HT-29 (cell line): Measurements from ENCODE around the gene STK39. TPM values are rescaled to one million over a fixed set of nuclear protein-coding genes. Genes with fewer than 3 reads are reported as not detected.
A peak's percentile ranks its signal among the peaks of the same experiment; 100 is the strongest.
"Not testable (repeated sequence)": the region's sequence is repeated elsewhere in the genome, so short reads cannot be mapped to it uniquely, and the experiment has no call there.

Experiments used
- DNase-seq: peaks from one replicate; pipeline ENCODE4 v3.0.0-alpha.2; 2015; ENCODE audit warnings: low spot score
- total RNA-seq: library from RNA; depleted of rRNA; stranded (reverse); fragments of >200 nt; shearing (Covaris generic); gene quantifications from 2 replicates; pipeline ENCODE4 v1.2.3, GENCODE V29; 2014; rRNA removed

Gene STK39
- 37.7 and 37.8 TPM in 2 replicates for total RNA-seq

DNA sequence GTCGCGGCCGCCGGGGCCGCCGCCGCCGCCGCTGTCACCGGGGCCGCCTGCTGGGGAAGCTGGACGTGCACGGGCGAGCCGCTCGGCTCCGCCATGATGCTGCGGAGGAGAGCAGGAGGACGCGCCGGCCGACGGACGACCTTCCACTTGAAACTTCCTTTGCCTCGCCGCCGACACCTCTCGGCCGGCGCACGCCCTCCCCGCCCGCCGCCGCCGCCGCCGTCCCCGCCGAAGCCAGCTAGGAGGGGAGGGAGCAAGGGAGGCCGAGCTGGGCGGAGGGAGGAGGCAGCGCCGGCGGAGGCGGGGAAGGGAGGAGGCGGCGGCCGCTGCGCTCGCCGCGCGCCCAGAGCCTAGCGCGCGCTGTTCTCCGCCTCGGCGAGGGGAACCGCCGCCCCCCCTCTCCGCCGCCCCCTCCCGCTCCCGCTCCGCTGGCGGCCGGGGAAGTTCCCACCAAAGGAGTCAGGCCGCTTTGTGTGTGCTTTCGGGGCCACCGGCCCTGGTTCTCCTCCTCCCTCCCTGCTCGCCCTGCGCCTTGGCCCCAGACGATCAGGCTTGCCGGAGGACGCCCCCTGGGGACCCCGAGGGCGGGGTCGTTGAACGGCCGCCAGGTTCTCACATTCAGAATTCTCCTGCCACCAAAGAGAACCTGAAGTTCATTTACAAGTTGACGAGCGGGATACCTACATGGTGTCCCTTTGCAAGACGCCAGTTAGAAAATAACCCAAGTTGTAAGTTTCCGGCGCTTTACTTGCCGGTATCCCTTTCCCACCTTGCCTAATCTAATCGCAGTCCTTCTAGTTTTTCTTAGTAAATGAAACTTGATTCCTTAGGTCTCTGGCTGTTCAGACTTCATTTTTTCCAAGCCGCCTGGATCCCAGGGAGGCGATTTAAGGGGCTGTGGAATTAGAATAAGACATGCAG, at the start of gene STK39:
Gene STK39 (minus strand): TSS at position 255 of the 921 bp plus-strand sequence. CDS start 160 bp downstream, at position 95.
- DNase-seq: peak; percentile 90

DNA sequence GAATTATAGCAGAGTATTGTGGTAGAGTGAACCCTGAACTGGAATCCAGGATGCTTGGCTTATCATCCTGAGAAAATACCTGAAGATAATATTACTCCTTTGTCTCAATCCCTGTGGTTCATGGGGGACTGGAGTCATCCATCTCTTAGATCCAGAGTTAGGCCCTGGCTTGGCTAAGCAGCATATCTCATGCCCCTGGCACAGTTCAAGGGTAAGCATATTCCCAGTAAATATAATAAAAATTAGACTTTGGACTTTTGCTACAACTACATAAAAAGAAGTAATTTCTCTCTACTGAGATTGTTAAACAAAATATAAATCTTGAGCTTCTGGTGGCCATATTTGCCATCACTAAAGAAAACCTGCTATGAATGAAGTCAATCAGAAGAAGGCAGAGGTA, 47.7 kb upstream of the STK39 start:
- DNase-seq: no peak

DNA sequence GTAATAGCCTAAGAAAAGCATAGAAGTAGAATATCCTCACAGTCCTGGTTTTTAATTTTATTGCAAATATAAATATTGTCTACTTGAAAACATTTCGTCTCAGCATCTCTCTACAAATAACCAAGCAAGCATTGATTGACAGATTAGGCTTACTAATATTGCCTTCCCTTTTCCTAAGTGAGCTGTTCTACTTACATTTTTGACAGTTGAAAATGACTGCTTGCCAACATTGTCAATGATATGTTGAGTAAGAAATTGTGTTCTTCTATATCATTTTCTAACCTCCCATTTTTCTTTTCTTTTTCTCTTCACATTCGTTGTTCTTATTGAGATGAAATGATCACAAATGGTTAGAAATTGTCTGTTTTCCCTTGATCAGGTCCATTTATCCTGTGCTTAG, 47.0 kb upstream of the STK39 start:
- no peak for DNase-seq

- DNase-seq: peak; percentile 9
These were observed 46.4 kb upstream of the STK39 start for GRCh38 chr2:168293766-168294165.

DNA sequence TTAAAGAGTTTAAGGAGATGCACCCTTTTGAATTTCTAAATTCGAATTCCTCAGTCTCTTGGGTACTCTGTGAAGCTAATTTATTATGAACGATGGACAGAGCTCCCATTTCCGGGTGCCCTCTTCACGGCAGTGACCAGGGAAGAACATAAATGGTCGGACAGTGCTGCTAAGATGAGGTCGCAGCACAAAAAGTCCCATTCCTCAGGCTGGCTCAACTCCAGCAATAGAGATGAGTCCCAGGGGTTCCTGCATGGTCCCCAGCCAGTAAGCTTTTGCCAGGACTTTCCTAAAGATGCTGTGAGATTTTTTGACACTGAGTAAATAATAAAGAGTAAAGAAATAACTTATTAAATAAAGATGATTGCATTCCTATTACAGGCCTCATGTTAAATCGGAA, 43.0 kb upstream of the STK39 start:
- DNase-seq: no peak

GRCh38 chr2:168289880-168290279, 42.5 kb upstream of the STK39 start:
- DNase-seq: no peak

- no peak for DNase-seq
These were observed 39.1 kb upstream of the STK39 start for GRCh38 chr2:168286535-168286934.

DNA sequence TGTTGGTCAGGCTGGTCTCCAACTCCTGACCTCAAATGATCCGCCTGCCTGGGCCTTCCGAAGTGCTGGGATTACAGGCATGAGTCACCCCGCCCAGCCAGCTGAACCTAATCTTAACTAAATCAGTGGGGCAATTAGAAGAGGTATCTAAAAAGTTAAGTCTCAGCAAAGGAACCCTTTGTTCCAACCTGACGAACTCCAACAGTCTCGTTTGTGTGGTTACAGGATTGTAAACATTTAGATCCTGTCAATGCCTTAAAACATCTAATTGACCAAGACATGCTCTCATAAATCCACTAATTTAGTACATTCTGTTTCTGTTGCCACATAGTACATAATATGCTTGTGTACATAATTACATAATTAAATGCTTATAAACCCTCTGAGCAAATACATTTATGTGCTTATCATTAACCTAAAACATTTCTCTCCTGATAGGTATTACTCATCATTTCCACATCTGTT, 31.1 kb upstream of the STK39 start:
- peak; percentile 87 for DNase-seq

DNA sequence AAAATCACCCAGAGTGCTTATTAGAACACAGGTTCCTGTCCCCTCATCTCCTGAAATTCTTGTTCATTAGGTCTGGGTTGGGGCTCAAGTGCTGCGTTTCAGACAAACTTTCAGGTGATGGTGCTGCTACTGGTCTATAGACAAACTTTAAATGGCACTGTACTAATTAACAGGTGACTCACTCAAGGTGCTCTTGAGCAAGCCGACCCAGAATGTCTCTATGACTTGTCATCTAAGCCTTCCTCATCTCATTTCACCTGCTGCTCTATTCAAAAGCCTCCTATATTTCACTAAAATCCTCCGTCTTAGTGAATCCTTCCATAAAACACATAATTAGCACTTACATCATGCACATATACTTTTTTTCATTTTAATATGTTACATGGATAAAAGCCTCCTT, 29.9 kb upstream of the STK39 start:
- peak; percentile 4 for DNase-seq

DNA sequence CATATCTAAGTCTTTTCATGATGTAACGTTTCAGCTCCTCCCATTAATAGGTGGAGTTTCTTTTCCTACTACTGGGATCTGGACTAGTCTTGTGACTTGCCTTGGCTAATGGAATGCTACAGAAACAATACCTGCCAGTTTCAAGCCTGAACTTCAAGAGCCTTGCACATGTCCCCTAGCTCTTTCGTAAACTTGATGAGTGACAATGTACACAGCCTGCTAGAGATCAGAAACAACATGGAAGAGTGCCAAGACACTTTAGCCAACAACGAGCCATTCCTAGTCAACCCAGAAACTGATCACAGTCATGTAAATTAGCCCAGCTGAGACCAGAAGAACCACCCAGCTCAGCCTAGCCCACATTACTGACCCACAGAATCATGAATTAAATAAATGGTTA, 24.8 kb upstream of the STK39 start:
- peak; percentile 62 for DNase-seq

DNA sequence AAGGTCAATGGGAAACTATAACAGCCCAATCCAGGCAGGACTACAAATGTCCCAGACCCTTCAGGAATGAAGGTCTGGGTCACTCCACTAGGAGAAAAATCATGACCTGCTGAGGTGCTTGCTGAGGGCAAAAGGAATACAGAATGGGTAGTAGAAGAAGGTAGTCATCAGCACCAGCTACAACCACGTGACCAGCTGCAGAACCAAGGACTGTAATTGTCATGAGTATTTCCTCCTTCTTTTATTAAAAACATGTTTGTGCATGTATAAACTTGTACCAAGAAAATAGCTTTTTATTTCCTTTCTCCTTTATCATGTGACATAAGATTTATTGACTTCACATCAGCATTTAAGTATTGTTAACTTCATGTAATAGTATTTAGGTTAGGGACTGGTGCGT, 15.5 kb upstream of the STK39 start:
- DNase-seq: not testable (repeated sequence)

DNA sequence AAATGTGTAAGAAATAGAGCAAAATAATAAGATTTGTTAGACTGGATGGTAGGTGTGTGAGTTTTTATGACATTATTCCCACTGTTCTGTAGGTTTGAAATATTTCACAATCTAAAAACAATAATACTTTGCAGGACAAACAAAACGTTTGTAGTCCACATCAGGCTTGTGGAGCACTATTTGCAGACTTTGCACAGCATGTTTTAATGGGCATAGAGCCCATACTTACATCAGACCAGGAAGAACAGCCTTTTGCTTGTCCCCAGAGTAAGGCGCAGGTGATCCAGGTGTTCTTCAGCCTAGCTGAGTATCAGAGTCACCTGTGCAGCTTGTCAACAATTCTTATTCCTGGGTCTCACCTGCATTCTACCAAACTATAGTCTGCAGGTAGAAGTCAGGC, 9.1 kb upstream of the STK39 start:
- DNase-seq: no peak

DNA sequence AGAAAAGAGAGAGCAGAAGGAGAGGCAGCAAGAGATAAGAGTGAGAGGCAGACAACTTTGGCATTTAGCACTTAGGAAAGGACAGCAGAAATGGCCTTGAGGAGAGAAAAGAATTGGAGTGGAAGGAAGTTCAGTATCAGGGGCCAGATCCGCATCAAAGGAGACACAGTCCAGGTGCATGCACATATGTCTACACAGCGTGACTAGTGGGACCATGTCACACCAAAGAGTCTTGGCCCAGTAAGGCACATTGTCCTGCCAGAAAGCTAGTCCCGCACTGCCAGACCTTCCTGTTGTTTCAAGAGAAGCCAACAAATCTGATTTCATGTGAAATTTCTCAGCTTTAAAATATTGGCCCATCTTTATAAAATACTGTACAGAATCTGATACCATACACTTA, 8.5 kb upstream of the STK39 start:
- DNase-seq: no peak

DNA sequence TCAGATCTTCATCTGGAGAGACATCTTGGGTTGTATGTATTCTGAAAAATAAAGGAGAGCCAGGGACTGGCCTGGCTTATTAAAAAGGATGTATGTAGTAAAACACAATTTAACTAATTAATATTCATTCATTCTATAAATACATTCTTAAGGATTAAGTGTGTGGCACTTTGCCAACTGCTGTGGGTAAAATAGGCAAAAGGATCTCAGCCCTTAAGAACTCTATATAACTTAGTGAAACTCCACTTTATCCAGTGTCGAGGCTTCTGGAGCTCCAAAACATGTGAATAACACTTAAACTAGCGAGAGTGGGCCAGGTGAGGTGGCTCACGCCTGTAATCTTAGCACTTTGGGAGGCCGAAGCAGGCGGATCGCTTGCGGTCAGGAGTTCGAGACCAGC, 7.7 kb upstream of the STK39 start:
- DNase-seq: no peak

GRCh38 chr2:168254158-168254935, 7.0 kb upstream of the STK39 start:
- DNase-seq: no peak

GRCh38 chr2:168253379-168253778, 6.0 kb upstream of the STK39 start:
- DNase-seq: no peak

DNA sequence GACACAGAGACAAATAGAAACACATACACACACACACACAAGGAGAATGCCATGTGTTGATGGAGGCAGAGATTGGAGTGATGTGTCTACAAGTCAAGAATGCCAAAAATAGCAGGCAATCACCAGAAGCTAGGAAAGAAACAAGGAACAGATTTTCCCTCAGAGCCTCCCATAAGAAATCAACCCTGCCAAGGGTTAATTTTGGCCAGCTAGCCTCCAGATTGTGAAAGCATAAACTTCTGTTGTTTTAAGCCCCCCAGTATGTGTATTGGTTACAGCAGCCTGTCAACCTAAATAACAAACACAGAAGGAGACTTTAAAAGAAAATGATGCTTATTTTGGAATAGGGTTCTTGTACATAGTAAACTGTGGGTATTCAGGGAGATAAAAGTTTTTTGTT, 5.6 kb upstream of the STK39 start:
- no peak for DNase-seq

GRCh38 chr2:168246483-168247340, 683 bp downstream of the STK39 start:
- DNase-seq: no peak

DNA sequence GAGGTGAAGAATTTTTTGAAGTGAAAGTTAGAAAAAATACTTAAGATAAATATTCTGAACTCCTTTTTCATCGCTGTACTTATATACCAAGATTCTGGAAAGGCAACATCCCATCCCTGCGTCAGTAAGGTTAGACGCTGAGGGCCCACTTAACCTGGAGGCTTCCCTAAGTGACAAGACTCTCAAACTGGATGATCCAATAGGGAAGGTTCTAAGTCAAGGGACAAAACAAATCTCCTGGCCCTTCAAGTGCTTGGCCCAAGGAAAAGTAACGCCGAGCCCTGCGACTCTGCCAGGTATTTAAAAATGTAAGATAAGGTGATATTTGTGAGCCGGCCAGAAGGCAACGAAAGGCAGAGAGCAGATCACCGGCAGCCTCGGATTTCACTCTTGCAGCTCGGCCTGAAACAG, 1.3 kb downstream of the STK39 start:
- DNase-seq: peak; percentile 69

GRCh38 chr2:168245074-168245825, 2.1 kb downstream of the STK39 start:
- peak; percentile 68 for DNase-seq

DNA sequence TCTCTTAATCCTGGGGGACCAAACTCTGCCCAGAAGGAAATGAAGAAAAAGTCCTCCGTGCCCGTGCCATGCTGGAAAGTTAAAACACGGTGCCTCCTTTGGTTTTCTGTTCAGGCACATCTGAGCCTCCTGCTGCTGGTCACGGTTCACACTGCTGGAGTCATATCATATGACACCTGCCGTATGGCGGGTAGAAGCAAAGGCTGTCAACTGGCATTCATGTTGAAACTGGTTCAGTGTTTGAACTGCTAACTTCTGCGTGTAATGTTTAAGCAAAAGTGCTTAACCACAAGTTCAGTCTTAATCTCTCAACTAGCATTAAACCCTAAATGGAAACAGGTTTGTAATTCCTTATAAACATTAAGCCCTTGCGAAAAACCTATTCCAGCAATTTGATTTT, 3.1 kb downstream of the STK39 start:
- peak; percentile 70 for DNase-seq
